BJ (cell line): ENCODE measurements around the gene RANBP10. TPM values are rescaled to one million over a fixed set of nuclear protein-coding genes. Genes with fewer than 3 reads are reported as not detected.

ENCODE experiments used
- CTCF ChIA-PET: fragments of 350-600 bp; formaldehyde crosslinking; extraction: SDS; loops from one replicate; lab custom pipeline; 2021; ENCODE audit warnings: antibody characterized with exemption, inconsistent platforms; lab: Yijun Ruan, JAX
- POLR2A ChIA-PET: fragments of 300-600 bp; sonication (Branson Sonifier 250); formaldehyde crosslinking; extraction: SDS; loops from one replicate; lab custom pipeline; 2021; ENCODE audit warnings: antibody characterized with exemption; lab: Charles Lee
- DNase-seq: peaks from one replicate; pipeline ENCODE4 v3.0.0-alpha.2; 2011; ENCODE audit warnings: low read depth
- H3K27me3 ChIP-seq: 2 replicates; pipeline ENCODE4 v1.6.0; 2011; ENCODE audit warnings: low read length; ENCODE audit not compliant: control insufficient read depth, insufficient read depth
- H3K36me3 ChIP-seq: 2 replicates; pipeline ENCODE4 v1.5.1; 2011; ENCODE audit warnings: low read length; ENCODE audit not compliant: control insufficient read depth, insufficient read depth
- H3K4me3 ChIP-seq: 2 replicates; pipeline ENCODE4 v1.5.1; 2011; ENCODE audit warnings: low read depth, mild to moderate bottlenecking, control low read depth, low read length
- polyA plus RNA-seq: library from polyadenylated mRNA; depleted of rRNA; stranded (reverse); fragments of >200 nt; gene quantifications from 2 replicates; pipeline ENCODE4 v1.2.3, GENCODE V29; 2011
- TF ChIP-seq, protein P1 (sequence below): IDR thresholded peaks from 2 replicates; pipeline ENCODE4 v1.5.1; 2011; ENCODE audit warnings: low read depth, mild to moderate bottlenecking, control low read depth, inconsistent platforms, low read length, moderate library complexity; ENCODE audit not compliant: insufficient read depth

The RANBP10 gene
- polyA plus RNA-seq, 1 experiment = 17.6 TPM

DNA sequence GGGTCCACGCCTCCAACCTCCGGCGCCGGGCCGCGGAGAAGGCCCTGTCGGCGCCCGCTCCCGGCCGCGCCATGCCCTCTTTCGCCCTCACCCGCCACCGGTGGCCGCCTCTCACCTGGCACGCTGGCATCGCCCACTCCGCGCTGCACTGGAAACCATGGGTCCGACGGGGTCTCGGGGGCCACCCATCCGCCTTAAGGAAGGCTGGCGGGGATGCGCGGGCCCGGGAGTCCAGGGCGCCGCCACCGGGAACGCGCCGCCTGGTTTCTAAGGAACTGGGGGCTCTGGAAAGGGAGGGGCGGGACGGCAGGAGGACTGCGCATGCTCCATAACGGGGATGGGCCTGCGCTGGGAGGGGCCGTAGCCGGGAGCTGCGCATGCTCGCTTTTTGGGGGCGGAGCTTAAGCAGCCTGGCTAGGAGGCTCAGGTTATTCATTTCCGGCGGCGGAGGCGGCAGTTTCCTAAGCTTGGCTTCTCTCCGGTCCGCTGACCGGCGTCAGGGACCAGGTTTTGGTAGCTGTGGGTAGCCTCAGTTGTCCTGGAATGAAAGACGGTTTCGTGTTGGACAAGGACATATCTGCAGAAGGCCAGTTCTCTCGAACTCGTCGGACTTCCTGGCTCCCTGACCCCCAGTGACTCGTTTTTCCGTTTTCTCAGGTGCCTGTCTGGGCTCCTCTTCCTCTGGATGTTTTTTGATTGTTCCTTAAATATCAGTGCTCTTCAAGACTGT, 87.1 kb downstream of the RANBP10 start, which contains the start of gene GFOD2:
Gene GFOD2, minus strand, starts transcription at position 269 of the 730 bp plus-strand sequence. CDS start 33,601 bp downstream, outside the sequence.
- TF ChIP-seq, protein P1, sequence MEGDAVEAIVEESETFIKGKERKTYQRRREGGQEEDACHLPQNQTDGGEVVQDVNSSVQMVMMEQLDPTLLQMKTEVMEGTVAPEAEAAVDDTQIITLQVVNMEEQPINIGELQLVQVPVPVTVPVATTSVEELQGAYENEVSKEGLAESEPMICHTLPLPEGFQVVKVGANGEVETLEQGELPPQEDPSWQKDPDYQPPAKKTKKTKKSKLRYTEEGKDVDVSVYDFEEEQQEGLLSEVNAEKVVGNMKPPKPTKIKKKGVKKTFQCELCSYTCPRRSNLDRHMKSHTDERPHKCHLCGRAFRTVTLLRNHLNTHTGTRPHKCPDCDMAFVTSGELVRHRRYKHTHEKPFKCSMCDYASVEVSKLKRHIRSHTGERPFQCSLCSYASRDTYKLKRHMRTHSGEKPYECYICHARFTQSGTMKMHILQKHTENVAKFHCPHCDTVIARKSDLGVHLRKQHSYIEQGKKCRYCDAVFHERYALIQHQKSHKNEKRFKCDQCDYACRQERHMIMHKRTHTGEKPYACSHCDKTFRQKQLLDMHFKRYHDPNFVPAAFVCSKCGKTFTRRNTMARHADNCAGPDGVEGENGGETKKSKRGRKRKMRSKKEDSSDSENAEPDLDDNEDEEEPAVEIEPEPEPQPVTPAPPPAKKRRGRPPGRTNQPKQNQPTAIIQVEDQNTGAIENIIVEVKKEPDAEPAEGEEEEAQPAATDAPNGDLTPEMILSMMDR = no peak
- Histone ChIP-seq H3K4me3 (peak within 1 kb of the TSS; percentile 95), H3K27me3 (no peaks in the 10 kb centered on the region), H3K36me3 (peaks cover 1% of the 10 kb centered on the region; the same call in 1 of the 2 replicates)
- POLR2A ChIA-PET = interaction anchor here (0.5 kb wide), 2 partner anchors 24 to 396 kb away, joined by 4 to 6 read pairs; no protein-coding TSS in a partner anchor
- DNase-seq = peak; percentile 63
- CTCF ChIA-PET = interaction anchor here (0.7 to 1.9 kb wide), 6 partner anchors 10 to 198 kb away, joined by 3 to 6 read pairs (median 4); no protein-coding TSS in a partner anchor

GRCh38 chr16:67718668-67719047, 87.7 kb downstream of the RANBP10 start:
- TF ChIP-seq, protein P1 = no peak
- ChIA-PET CTCF (interaction anchor here (1.0 to 1.9 kb wide), 5 partner anchors 10 to 197 kb away, joined by 3 to 6 read pairs (median 4); no protein-coding TSS in a partner anchor), POLR2A (interaction anchor here (0.5 kb wide), 1 partner anchor 24 kb away, joined by 6 read pairs; no protein-coding TSS in a partner anchor)
- no peak for DNase-seq
- Histone ChIP-seq H3K27me3 (no peaks in the 10 kb centered on the region), H3K36me3 (peaks cover under 1% of the 10 kb centered on the region; the same call in 1 of the 2 replicates), H3K4me3 (peak overlapping the region; percentile 95)

GRCh38 chr16:67716097-67716496, 90.3 kb downstream of the RANBP10 start:
- H3K4me3 ChIP-seq = no peak overlapping the region
- DNase-seq = no peak
- TF ChIP-seq, protein P1 = no peak
- H3K27me3 ChIP-seq = no peaks in the 10 kb centered on the region
- CTCF ChIA-PET = interaction anchor here (0.6 to 2.3 kb wide), 5 partner anchors 11 to 195 kb away, joined by 4 to 10 read pairs (median 4); no protein-coding TSS in a partner anchor
- H3K36me3 ChIP-seq = no peaks in the 10 kb centered on the region
- POLR2A ChIA-PET = no interaction called here

- no peaks in the 10 kb centered on the region for H3K36me3 ChIP-seq
- no peak overlapping the region for H3K4me3 ChIP-seq
- DNase-seq = no peak
- CTCF ChIA-PET = interaction anchor here (2.3 kb wide), 1 partner anchor 46 kb away, joined by 10 read pairs; no protein-coding TSS in a partner anchor
- TF ChIP-seq, protein P1 = no peak
- POLR2A ChIA-PET = no interaction called here
- H3K27me3 ChIP-seq = no peaks in the 10 kb centered on the region
Observed at GRCh38 chr16:67714522-67714921, 91.8 kb downstream of the RANBP10 start.

GRCh38 chr16:67713647-67714273, 92.6 kb downstream of the RANBP10 start:
- Histone ChIP-seq H3K36me3 (no peaks in the 10 kb centered on the region), H3K27me3 (no peaks in the 10 kb centered on the region), H3K4me3 (no peak overlapping the region)
- CTCF ChIA-PET = interaction anchor here (1.0 kb wide), 1 partner anchor 46 kb away, joined by 3 read pairs; no protein-coding TSS in a partner anchor
- POLR2A ChIA-PET = no interaction called here
- TF ChIP-seq, protein P1 = no peak
- no peak for DNase-seq
